HCT116 (cell line): Measurements from ENCODE around the gene PPP2R2D. TPM values are rescaled to one million over a fixed set of nuclear protein-coding genes. Genes with fewer than 3 reads are reported as not detected.

ENCODE experiments used
- total RNA-seq: library from RNA; stranded (reverse); gene quantifications from one replicate; pipeline ENCODE4 v1.2.1, GENCODE V29; 2021; ENCODE audit not compliant: unreplicated experiment

Gene PPP2R2D
- total RNA-seq, 1 experiment from 2014 or later, result 18.1 TPM

Other genes starting within 250 kb of the PPP2R2D start
- gene BNIP3, start 80.9 kb downstream of the PPP2R2D start, total RNA-seq, result 37.5 TPM
- 0.17 TPM for gene JAKMIP3, start 164.9 kb downstream of the PPP2R2D start, total RNA-seq